Measurements from ENCODE around the gene BAX. TPM values are rescaled to one million over a fixed set of nuclear protein-coding genes. Genes with fewer than 3 reads are reported as not detected.

The BAX gene
- total and polyA plus RNA-seq, 2 of the 13 experiments (the other 11 are each of a cell fraction or from before 2014, with no cell fraction given) = 139 to 176 TPM

DNA sequence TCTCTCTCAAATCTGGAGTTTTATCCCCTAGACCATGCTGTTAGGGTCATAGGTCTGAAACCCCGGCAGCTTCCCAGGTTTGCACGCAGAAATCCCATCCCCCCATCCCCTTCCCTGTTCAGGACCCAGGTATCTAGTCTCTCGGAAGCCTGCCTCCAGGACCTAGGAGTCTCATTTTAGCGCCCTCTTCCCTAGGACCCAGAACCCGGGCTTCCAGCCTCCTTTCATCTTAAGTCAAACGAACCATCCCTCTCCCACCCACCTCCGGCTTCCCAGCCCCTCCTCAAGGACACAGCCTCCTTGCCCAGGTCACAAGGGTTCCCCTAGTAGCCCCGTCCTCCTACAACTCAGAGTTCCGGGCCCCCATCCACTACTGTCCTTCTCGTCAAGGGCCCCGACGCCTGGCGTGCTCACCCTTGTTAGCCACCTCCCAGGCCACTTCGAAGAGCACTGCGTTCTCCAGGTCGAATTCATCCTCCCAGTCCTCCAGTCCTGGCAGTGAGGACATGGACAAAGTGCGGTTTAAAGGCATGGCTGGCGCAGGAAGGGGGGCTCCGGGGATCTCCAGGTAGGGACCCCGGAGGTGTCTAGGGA is 38.0 kb downstream of the BAX start (continued):
- TF ChIP-seq ZNF142 (CRISPR knock-in tag; IDR thresholded peaks at IDR 0.05) = 0 out of 2 replicates have a peak, but pooled peaks have one; percentile 34
- TF ChIP-seq ZNF263 (CRISPR knock-in tag; IDR thresholded peaks at IDR 0.05) = peak; percentile 13; the same call in 1 of the 2 replicates
- TF ChIP-seq SMAD9 (CRISPR knock-in tag; IDR thresholded peaks at IDR 0.05) = no peak
- peak; percentile 94 for TF ChIP-seq ZNF567 (CRISPR knock-in tag; IDR thresholded peaks at IDR 0.05; ENCODE audit: borderline replicate concordance)
- peak; percentile 35; the same call in 1 of the 2 replicates for TF ChIP-seq ZNF747 (CRISPR knock-in tag; IDR thresholded peaks at IDR 0.05; ENCODE audit: borderline replicate concordance)
- TF ChIP-seq ZNF768 (CRISPR knock-in tag; IDR thresholded peaks at IDR 0.05) = 0 out of 2 replicates have a peak, but pooled peaks have one; percentile 42
- TF ChIP-seq CBX2 (IDR thresholded peaks at IDR 0.05; ENCODE audit: low read depth, low read length) = no peak
- no peak for TF ChIP-seq CBX2 (CRISPR knock-in tag; IDR thresholded peaks at IDR 0.05; ENCODE audit: low read depth)
- peak; percentile 34; the same call in 1 of the 2 replicates for TF ChIP-seq ZNF713 (CRISPR knock-in tag; IDR thresholded peaks at IDR 0.05)
- TF ChIP-seq, protein P1, sequence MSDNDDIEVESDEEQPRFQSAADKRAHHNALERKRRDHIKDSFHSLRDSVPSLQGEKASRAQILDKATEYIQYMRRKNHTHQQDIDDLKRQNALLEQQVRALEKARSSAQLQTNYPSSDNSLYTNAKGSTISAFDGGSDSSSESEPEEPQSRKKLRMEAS (IDR thresholded peaks at IDR 0.05) = no peak
- no peak for TF ChIP-seq FOXK1 (CRISPR knock-in tag; IDR thresholded peaks at IDR 0.05; ENCODE audit: borderline replicate concordance, low read depth)
- TF ChIP-seq TBP (CRISPR knock-in tag; IDR thresholded peaks at IDR 0.05) = no peak
- TF ChIP-seq TMF1 (CRISPR knock-in tag; IDR thresholded peaks at IDR 0.05; ENCODE audit: low read depth) = peak; percentile 80; the same call in 1 of the 2 replicates
- TF ChIP-seq ZNF251 (CRISPR knock-in tag; IDR thresholded peaks at IDR 0.05) = no peak
- TF ChIP-seq THAP9 (CRISPR knock-in tag; IDR thresholded peaks at IDR 0.05; ENCODE audit: borderline replicate concordance) = 0 out of 2 replicates have a peak, but pooled peaks have one; percentile 1
- peak; percentile 27; the same call in 1 of the 2 replicates for TF ChIP-seq ZSCAN31 (CRISPR knock-in tag; IDR thresholded peaks at IDR 0.05; ENCODE audit: low read depth)
- no peak; the same call in 1 of the 2 replicates for TF ChIP-seq TFDP2 (CRISPR knock-in tag; IDR thresholded peaks at IDR 0.05)
